Ovary (tissue), 3 donors: Measurements from ENCODE around the gene PRKCQ.

ENCODE experiments used
- POLR2A ChIP-seq: fragments of 450-650 bp; IDR thresholded peaks from one replicate; pipeline ENCODE4 v1.6.1; 2017; ENCODE audit warnings: antibody characterized with exemption, mild to moderate bottlenecking, moderate library complexity
- TF ChIP-seq, protein P1 (sequence below), 3 donors: fragments of 450-650 bp in 2 of 3; fragments of 200-600 bp in 1 of 3; IDR thresholded peaks; one replicate each; pipeline versions ENCODE4 v1.5.1 to v1.8.0; 2016 to 2022; ENCODE audit warnings: antibody characterized with exemption in 3 of 3, mild to moderate bottlenecking in 1 of 3
- donor health status: DM: no; HTN: no; CAD: no.

DNA sequence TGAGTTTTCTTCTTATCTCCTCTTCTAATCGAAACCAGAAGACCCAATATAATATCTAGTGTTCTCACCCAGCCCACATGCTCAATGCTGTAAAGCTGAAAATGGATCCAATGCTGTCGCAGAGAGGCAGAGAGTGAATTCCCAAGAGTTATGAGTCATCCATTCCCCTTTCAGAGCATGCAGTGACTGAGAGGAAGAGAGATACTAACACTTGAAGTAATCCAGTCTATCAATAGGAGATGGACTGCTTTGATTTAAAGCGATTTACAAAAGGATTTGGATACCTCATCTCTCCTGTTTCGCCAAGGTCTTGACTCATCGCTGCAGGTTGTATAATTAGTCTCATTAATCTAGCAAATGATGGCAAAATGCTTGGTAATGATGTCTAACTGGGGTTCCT lies 41.5 kb upstream of the PRKCQ start:
- TF ChIP-seq, protein P1, sequence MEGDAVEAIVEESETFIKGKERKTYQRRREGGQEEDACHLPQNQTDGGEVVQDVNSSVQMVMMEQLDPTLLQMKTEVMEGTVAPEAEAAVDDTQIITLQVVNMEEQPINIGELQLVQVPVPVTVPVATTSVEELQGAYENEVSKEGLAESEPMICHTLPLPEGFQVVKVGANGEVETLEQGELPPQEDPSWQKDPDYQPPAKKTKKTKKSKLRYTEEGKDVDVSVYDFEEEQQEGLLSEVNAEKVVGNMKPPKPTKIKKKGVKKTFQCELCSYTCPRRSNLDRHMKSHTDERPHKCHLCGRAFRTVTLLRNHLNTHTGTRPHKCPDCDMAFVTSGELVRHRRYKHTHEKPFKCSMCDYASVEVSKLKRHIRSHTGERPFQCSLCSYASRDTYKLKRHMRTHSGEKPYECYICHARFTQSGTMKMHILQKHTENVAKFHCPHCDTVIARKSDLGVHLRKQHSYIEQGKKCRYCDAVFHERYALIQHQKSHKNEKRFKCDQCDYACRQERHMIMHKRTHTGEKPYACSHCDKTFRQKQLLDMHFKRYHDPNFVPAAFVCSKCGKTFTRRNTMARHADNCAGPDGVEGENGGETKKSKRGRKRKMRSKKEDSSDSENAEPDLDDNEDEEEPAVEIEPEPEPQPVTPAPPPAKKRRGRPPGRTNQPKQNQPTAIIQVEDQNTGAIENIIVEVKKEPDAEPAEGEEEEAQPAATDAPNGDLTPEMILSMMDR (IDR thresholded peaks at IDR 0.05): no peak
- TF ChIP-seq POLR2A: no peak
